DMS53 treated with DMSO at 0.1 percent for 48 hours (cell line): ENCODE results near the gene PADI6.
"Not testable (repeated sequence)": the region's sequence is repeated elsewhere in the genome, so short reads cannot be mapped to it uniquely, and the experiment has no call there.

Experiments
- DNase-seq: peaks from one replicate; lab custom pipeline; 2025; ENCODE audit not compliant: unreplicated experiment; lab: John Stamatoyannopoulos, UW

PADI6 gene

GRCh38 chr1:17371896-17372295 is at the start of gene PADI6:
Gene PADI6 (plus strand): TSS chr1:17372196. CDS start chr1:17372246, 50 bp downstream.
- DNase-seq, result no peak

GRCh38 chr1:17328855-17329254 is 43.1 kb upstream of the PADI6 start:
- no peak for DNase-seq

GRCh38 chr1:17329610-17330009 is 42.4 kb upstream of the PADI6 start:
- DNase-seq, result no peak

- DNase-seq, result no peak
Measured at GRCh38 chr1:17330856-17331255, 41.1 kb upstream of the PADI6 start.

- no peak for DNase-seq
Measured at GRCh38 chr1:17333081-17333480, 38.9 kb upstream of the PADI6 start.

- peak; percentile 48 for DNase-seq
Measured at GRCh38 chr1:17335821-17336710, 35.9 kb upstream of the PADI6 start.

GRCh38 chr1:17338706-17339493 is 33.1 kb upstream of the PADI6 start:
- DNase-seq, result no peak

- DNase-seq, result no peak
Measured at GRCh38 chr1:17339521-17339920, 32.5 kb upstream of the PADI6 start.

- DNase-seq, result no peak
Measured at GRCh38 chr1:17340358-17340757, 31.6 kb upstream of the PADI6 start.

- DNase-seq, result no peak
Measured at GRCh38 chr1:17342014-17342441, 30.0 kb upstream of the PADI6 start.

- DNase-seq, result not testable (repeated sequence)
Measured at GRCh38 chr1:17345506-17345905, 26.5 kb upstream of the PADI6 start.

- DNase-seq, result no peak
Measured at GRCh38 chr1:17346046-17346789, 25.8 kb upstream of the PADI6 start.

- DNase-seq, result no peak
Measured at GRCh38 chr1:17347769-17348592, 24.0 kb upstream of the PADI6 start.

- no peak for DNase-seq
Measured at GRCh38 chr1:17348593-17349234, 23.3 kb upstream of the PADI6 start.

GRCh38 chr1:17350083-17350482 is 21.9 kb upstream of the PADI6 start:
- no peak for DNase-seq

- DNase-seq, result no peak
Measured at GRCh38 chr1:17350928-17351446, 21.0 kb upstream of the PADI6 start.

- no peak for DNase-seq
Measured at GRCh38 chr1:17351598-17352324, 20.2 kb upstream of the PADI6 start.

GRCh38 chr1:17352419-17352909 is 19.5 kb upstream of the PADI6 start:
- no peak for DNase-seq

GRCh38 chr1:17355898-17356297 is 16.1 kb upstream of the PADI6 start:
- DNase-seq, result no peak
